ENCODE data around the gene ENO4. TPM values are rescaled to one million over a fixed set of nuclear protein-coding genes. Genes with fewer than 3 reads are reported as not detected.

ENO4 gene
- total and polyA plus RNA-seq, 2 experiments from 2014 or later: 0.44 to 0.66 TPM

GRCh38 chr10:116879817-116880216 is 30.5 kb downstream of the ENO4 start:
- TF ChIP-seq CTCF (IDR thresholded peaks at IDR 0.05; ENCODE audit: low read depth, low read length): no peak
- no peaks in the 10 kb centered on the region for H3K4me1 ChIP-seq (ENCODE audit: low read depth)
- no peak overlapping the region for H3K27ac ChIP-seq
- no peaks in the 10 kb centered on the region for H3K36me3 ChIP-seq
- no peak overlapping the region for H3K4me3 ChIP-seq
- H3K9me3 ChIP-seq (ENCODE audit: low read depth): no peaks in the 10 kb centered on the region
- H3K27me3 ChIP-seq: no peaks in the 10 kb centered on the region
- DNase-seq (ENCODE audit: low read depth in 1 of 2, low spot score in 1 of 2): no peak

- Histone ChIP-seq H3K27ac (no peak overlapping the region), H3K4me1 (ENCODE audit: low read depth) (no peaks in the 10 kb centered on the region), H3K4me3 (no peak overlapping the region), H3K36me3 (no peaks in the 10 kb centered on the region), H3K27me3 (no peaks in the 10 kb centered on the region), H3K9me3 (ENCODE audit: low read depth) (no peaks in the 10 kb centered on the region)
- TF ChIP-seq CTCF (IDR thresholded peaks at IDR 0.05; ENCODE audit: low read depth, low read length): no peak
- DNase-seq (ENCODE audit: low read depth in 1 of 2, low spot score in 1 of 2): peak in 1 of 2 donors; percentile 13
These were observed 31.6 kb downstream of the ENO4 start for GRCh38 chr10:116880716-116881482.

GRCh38 chr10:116882639-116883038 is 33.3 kb downstream of the ENO4 start:
- Histone ChIP-seq H3K27me3 (no peaks in the 10 kb centered on the region), H3K9me3 (ENCODE audit: low read depth) (no peaks in the 10 kb centered on the region), H3K27ac (no peak overlapping the region), H3K4me1 (ENCODE audit: low read depth) (no peaks in the 10 kb centered on the region), H3K36me3 (no peaks in the 10 kb centered on the region), H3K4me3 (no peak overlapping the region)
- no peak for DNase-seq (ENCODE audit: low read depth in 1 of 2, low spot score in 1 of 2)
- no peak for TF ChIP-seq CTCF (IDR thresholded peaks at IDR 0.05; ENCODE audit: low read depth, low read length)

- no peaks in the 10 kb centered on the region for H3K27me3 ChIP-seq
- no peak overlapping the region for H3K27ac ChIP-seq
- no peaks in the 10 kb centered on the region for H3K4me1 ChIP-seq (ENCODE audit: low read depth)
- H3K36me3 ChIP-seq: no peaks in the 10 kb centered on the region
- no peak overlapping the region for H3K4me3 ChIP-seq
- no peaks in the 10 kb centered on the region for H3K9me3 ChIP-seq (ENCODE audit: low read depth)
- DNase-seq (ENCODE audit: low read depth in 1 of 2, low spot score in 1 of 2): no peak
- TF ChIP-seq CTCF (IDR thresholded peaks at IDR 0.05; ENCODE audit: low read depth, low read length): no peak
These were observed 37.5 kb downstream of the ENO4 start for GRCh38 chr10:116886772-116887171.

GRCh38 chr10:116888380-116889055 is 39.2 kb downstream of the ENO4 start:
- no peaks in the 10 kb centered on the region for H3K27me3 ChIP-seq
- no peak overlapping the region for H3K4me3 ChIP-seq
- no peak for TF ChIP-seq CTCF (IDR thresholded peaks at IDR 0.05; ENCODE audit: low read depth, low read length)
- H3K27ac ChIP-seq: no peak overlapping the region
- DNase-seq (ENCODE audit: low read depth in 1 of 2, low spot score in 1 of 2): peak in 1 of 2 donors; percentile 83
- no peaks in the 10 kb centered on the region for H3K9me3 ChIP-seq (ENCODE audit: low read depth)
- H3K4me1 ChIP-seq (ENCODE audit: low read depth): no peaks in the 10 kb centered on the region
- H3K36me3 ChIP-seq: no peaks in the 10 kb centered on the region
